Adrenal gland (tissue), 5 donors: Measurements from ENCODE around the gene ASPHD2.
"Not testable (repeated sequence)": the region's sequence is repeated elsewhere in the genome, so short reads cannot be mapped to it uniquely, and the experiment has no call there.

ENCODE experiments used
- CTCF ChIP-seq, 6 experiments: fragments of 450-650 bp in 4 of 6; fragments of 200-600 bp in 2 of 6; sonication (generic) in 1 of 6; IDR thresholded peaks; 1 replicate in 5 of 6; 2 replicates in 1 of 6; pipeline versions ENCODE4 v1.5.1 to v1.8.0; 2016 to 2021; ENCODE audit warnings: antibody characterized with exemption in 6 of 6, mild to moderate bottlenecking in 2 of 6, moderate library complexity in 1 of 6
- POLR2A ChIP-seq, 2 donors: fragments of 450-650 bp; IDR thresholded peaks; one replicate each; pipeline ENCODE4 v1.6.1; 2017; ENCODE audit warnings: antibody characterized with exemption in 2 of 2, mild to moderate bottlenecking in 2 of 2, moderate library complexity in 1 of 2
- donor health status: DM: no; HTN: no; CAD: no.

GRCh38 chr22:26408562-26409220 lies 20.4 kb upstream of the ASPHD2 start:
- TF ChIP-seq CTCF, POLR2A (IDR thresholded peaks at IDR 0.05): not testable (repeated sequence)
